OCI-LY7 (cell line): ENCODE measurements around the gene SMIM45.

Experiments
- BruUV-seq: library from RNA; stranded (reverse); fragments of 400-500 nt; replicated peaks from 2 replicates; lab custom pipeline; 2021; lab: Mats Ljungman, UMichigan
- CTCF ChIA-PET: fragments of 300-600 bp; sonication (Branson Sonifier 250); formaldehyde crosslinking; loops from one replicate; lab custom pipeline; 2022; ENCODE audit warnings: antibody characterized with exemption; ENCODE audit not compliant: unreplicated experiment; lab: Charles Lee
- POLR2A ChIA-PET: fragments of 300-600 bp; sonication (Branson Sonifier 250); formaldehyde crosslinking; loops from one replicate; lab custom pipeline; 2022; ENCODE audit warnings: antibody characterized with exemption; lab: Charles Lee
- DNase-seq: peaks from one replicate; pipeline ENCODE4 v3.0.0-alpha.2; 2015; ENCODE audit warnings: low spot score
- H2AFZ ChIP-seq: fragments of 200-600 bp; sonication (generic), shearing (Covaris generic); 2 replicates; pipeline ENCODE4 v1.6.1; 2014; ENCODE audit warnings: mild to moderate bottlenecking, antibody characterized with exemption, low read length, moderate library complexity
- H3K27ac ChIP-seq: fragments of 200-600 bp; sonication (generic); 2 replicates; pipeline ENCODE4 v1.5.1; 2014; ENCODE audit warnings: mixed run types, low read depth, mild to moderate bottlenecking, moderate library complexity, low read length, inconsistent platforms; ENCODE audit not compliant: poor library complexity, severe bottlenecking
- H3K36me3 ChIP-seq: fragments of 200-600 bp; sonication (generic); 2 replicates; pipeline ENCODE4 v1.6.1; 2014; ENCODE audit warnings: mild to moderate bottlenecking, antibody characterized with exemption, low read length, moderate library complexity, mixed read lengths; ENCODE audit not compliant: insufficient read depth
- H3K4me1 ChIP-seq: fragments of 200-600 bp; sonication (generic); 2 replicates; pipeline ENCODE4 v1.5.1; 2014; ENCODE audit warnings: mild to moderate bottlenecking, low read length; ENCODE audit not compliant: insufficient read depth, poor library complexity, severe bottlenecking
- H3K4me2 ChIP-seq: fragments of 200-600 bp; sonication (generic); 2 replicates; pipeline ENCODE4 v1.6.1; 2014; ENCODE audit warnings: mild to moderate bottlenecking, low read length
- H3K4me3 ChIP-seq: fragments of 200-600 bp; sonication (generic); 2 replicates; pipeline ENCODE4 v1.5.1; 2014; ENCODE audit warnings: mild to moderate bottlenecking, low read depth, low read length; ENCODE audit not compliant: poor library complexity, severe bottlenecking
- H3K79me2 ChIP-seq: fragments of 200-600 bp; sonication (generic); 2 replicates; pipeline ENCODE4 v1.6.1; 2016; ENCODE audit warnings: low read depth, mild to moderate bottlenecking, low read length, moderate library complexity, mixed read lengths; ENCODE audit not compliant: insufficient read depth
- H3K9me2 ChIP-seq: fragments of 200-600 bp; sonication (generic); 2 replicates; pipeline ENCODE4 v1.6.1; 2016; ENCODE audit warnings: mild to moderate bottlenecking, low read length, mixed read lengths; ENCODE audit not compliant: insufficient read depth
- H3K9me3 ChIP-seq: fragments of 200-600 bp; sonication (generic); 2 replicates; pipeline ENCODE4 v1.6.1; 2014; ENCODE audit warnings: mild to moderate bottlenecking, mixed run types, low read length, mixed read lengths
- H4K20me1 ChIP-seq: fragments of 200-600 bp; sonication (generic); 2 replicates; pipeline ENCODE4 v1.6.1; 2014; ENCODE audit warnings: mild to moderate bottlenecking, antibody characterized with exemption, low read length, moderate library complexity, mixed read lengths; ENCODE audit not compliant: insufficient read depth
- CTCF ChIP-seq: fragments of 200-600 bp; sonication (generic); conservative IDR thresholded peaks from 2 replicates; pipeline ENCODE4 v1.5.1; 2014; ENCODE audit warnings: mild to moderate bottlenecking, antibody characterized with exemption, low read length, moderate library complexity, mixed read lengths
- EZH2phosphoT487 ChIP-seq: fragments of 200-600 bp; sonication (generic); IDR thresholded peaks from 2 replicates; pipeline ENCODE4 v1.6.1; 2018; ENCODE audit warnings: low read depth, borderline replicate concordance, mild to moderate bottlenecking, mixed run types, antibody characterized with exemption, low read length, moderate library complexity, mixed read lengths
- intact Hi-C: fragments of 100-400 bp; cut with micrococcal nuclease; formaldehyde crosslinking; loops from one replicate; pipeline ENCODE4 v1.10.0; 2022; ENCODE audit not compliant: unreplicated experiment

The SMIM45 gene

GRCh38 chr22:41919357-41920224 is 32.4 kb upstream of the SMIM45 start:
- intact Hi-C loops = loop anchor here (2.0 to 10.0 kb wide), 3 partner anchors 21 to 175 kb away; partner anchors contain the start of gene SREBF2

DNA sequence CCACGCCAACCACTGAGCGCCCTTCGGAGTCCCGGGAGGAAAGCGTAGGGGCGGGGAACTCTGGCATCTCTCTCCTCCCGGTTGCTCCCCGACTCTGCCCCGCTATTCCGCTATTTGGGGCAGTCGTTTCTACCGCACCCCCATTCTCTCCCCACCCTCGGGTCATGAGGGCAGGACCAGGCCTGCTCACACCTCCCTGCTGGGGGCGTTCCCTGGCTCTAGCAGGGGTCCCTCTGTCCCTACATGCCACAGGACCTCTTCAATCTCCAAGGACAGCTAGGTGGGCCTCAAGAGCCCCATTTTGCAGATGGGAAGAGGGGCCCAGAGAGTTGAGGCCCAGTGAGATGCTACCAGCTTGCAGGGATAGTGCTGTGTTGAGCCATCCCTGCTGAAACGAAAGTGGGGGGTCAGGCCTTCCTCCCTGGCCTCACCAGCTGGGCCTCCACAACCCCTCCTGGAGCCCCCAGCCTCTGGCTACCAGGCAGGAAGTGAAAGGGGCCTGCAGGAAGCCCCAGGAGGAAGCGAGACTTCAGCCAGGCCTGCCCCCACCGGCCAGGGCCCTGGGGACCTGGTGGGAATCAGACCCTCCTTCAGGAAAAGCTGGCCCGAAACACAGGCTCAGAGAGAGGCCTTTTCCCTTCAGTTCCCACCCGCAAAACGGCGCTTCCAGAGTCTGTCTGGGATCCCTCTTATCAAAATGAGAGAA is 31.5 kb upstream of the SMIM45 start:
- CTCF ChIA-PET = no interaction called here
- DNase-seq = peak; percentile 77
- intact Hi-C loops = loop anchor here (2.0 to 5.0 kb wide), 2 partner anchors 20 to 88 kb away; partner anchors contain the start of gene SREBF2
- POLR2A ChIA-PET = interaction anchor here (0.7 kb wide), 1 partner anchor 27 kb away, joined by 6 read pairs; no protein-coding TSS in a partner anchor
- H3K36me3 ChIP-seq = peaks cover 17% of the 10 kb centered on the region; the same call in 1 of the 2 replicates
- no peaks in the 10 kb centered on the region for H3K9me3 ChIP-seq
- H3K4me1 ChIP-seq = peaks cover 89% of the 10 kb centered on the region
- BruUV-seq = no TSS peak
- H3K9me2 ChIP-seq = no peaks in the 10 kb centered on the region
- H3K79me2 ChIP-seq = peaks cover 4% of the 10 kb centered on the region; the same call in 1 of the 2 replicates
- 0 out of 2 replicates have a peak, but pooled peaks cover 4% of the 10 kb centered on the region for H4K20me1 ChIP-seq
- no peak for TF ChIP-seq CTCF
- TF ChIP-seq EZH2phosphoT487 = no peak
- H2AFZ ChIP-seq = no peak overlapping the region
- peak overlapping the region; percentile 88 for H3K27ac ChIP-seq
- peak overlapping the region; percentile 59 for H3K4me3 ChIP-seq
- H3K4me2 ChIP-seq = peak overlapping the region; percentile 80

More at GRCh38 chr22:41919357-41920224, 32.4 kb upstream of the SMIM45 start:
- no peak overlapping the region for H2AFZ ChIP-seq
- H3K9me2 ChIP-seq = no peaks in the 10 kb centered on the region
- CTCF ChIA-PET = no interaction called here
- peaks cover 12% of the 10 kb centered on the region; the same call in 1 of the 2 replicates for H3K36me3 ChIP-seq
- peak overlapping the region; percentile 80 for H3K4me2 ChIP-seq
- 0 out of 2 replicates have a peak, but pooled peaks have one; percentile 15 for TF ChIP-seq CTCF
- no peak for TF ChIP-seq EZH2phosphoT487
- H3K4me3 ChIP-seq = peak overlapping the region; percentile 59
- H3K79me2 ChIP-seq = peaks cover 4% of the 10 kb centered on the region; the same call in 1 of the 2 replicates
- H3K27ac ChIP-seq = peak overlapping the region; percentile 88
- H4K20me1 ChIP-seq = 0 out of 2 replicates have a peak, but pooled peaks cover 4% of the 10 kb centered on the region
- POLR2A ChIA-PET = interaction anchor here (0.7 kb wide), 1 partner anchor 28 kb away, joined by 6 read pairs; no protein-coding TSS in a partner anchor
- peaks cover 81% of the 10 kb centered on the region for H3K4me1 ChIP-seq
- DNase-seq = peak; percentile 84
- no peaks in the 10 kb centered on the region for H3K9me3 ChIP-seq
- BruUV-seq = no TSS peak
